ENCODE data around the gene CHEK1.

DNA sequence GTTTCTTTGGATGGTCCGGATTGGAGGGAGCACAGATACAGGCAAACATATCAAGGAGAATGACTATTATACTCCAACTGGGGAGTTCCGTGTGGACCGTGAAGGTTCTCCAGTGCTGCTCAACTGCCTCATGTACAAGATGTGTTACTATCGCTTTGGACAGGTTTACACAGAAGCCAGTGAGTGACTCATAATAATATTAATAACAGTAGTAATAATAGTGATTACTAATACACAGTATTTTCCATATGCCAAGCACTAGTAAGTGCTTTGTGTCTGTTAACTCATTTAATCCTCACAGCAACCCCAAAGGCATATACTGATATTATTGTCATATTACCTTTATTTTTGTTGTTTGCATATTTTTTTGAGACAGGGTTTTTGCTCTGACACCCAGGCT lies 6.6 kb upstream of the CHEK1 start:
- TF ChIP-seq, protein P1, sequence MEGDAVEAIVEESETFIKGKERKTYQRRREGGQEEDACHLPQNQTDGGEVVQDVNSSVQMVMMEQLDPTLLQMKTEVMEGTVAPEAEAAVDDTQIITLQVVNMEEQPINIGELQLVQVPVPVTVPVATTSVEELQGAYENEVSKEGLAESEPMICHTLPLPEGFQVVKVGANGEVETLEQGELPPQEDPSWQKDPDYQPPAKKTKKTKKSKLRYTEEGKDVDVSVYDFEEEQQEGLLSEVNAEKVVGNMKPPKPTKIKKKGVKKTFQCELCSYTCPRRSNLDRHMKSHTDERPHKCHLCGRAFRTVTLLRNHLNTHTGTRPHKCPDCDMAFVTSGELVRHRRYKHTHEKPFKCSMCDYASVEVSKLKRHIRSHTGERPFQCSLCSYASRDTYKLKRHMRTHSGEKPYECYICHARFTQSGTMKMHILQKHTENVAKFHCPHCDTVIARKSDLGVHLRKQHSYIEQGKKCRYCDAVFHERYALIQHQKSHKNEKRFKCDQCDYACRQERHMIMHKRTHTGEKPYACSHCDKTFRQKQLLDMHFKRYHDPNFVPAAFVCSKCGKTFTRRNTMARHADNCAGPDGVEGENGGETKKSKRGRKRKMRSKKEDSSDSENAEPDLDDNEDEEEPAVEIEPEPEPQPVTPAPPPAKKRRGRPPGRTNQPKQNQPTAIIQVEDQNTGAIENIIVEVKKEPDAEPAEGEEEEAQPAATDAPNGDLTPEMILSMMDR (conservative IDR thresholded peaks at IDR 0.05; ENCODE audit: low read depth, low read length): no peak
- TF ChIP-seq SMC3 (IDR thresholded peaks at IDR 0.05; ENCODE audit: low read depth, low read length): no peak
- TF ChIP-seq, protein P2, sequence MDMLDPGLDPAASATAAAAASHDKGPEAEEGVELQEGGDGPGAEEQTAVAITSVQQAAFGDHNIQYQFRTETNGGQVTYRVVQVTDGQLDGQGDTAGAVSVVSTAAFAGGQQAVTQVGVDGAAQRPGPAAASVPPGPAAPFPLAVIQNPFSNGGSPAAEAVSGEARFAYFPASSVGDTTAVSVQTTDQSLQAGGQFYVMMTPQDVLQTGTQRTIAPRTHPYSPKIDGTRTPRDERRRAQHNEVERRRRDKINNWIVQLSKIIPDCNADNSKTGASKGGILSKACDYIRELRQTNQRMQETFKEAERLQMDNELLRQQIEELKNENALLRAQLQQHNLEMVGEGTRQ (IDR thresholded peaks at IDR 0.05; ENCODE audit: low read depth, low read length): no peak
- TF ChIP-seq POLR2A (IDR thresholded peaks at IDR 0.05; ENCODE audit: low read depth, low read length): no peak
- no peak for TF ChIP-seq CEBPB (IDR thresholded peaks at IDR 0.05; ENCODE audit: low read depth, low read length)
- no peak for TF ChIP-seq RCOR1 (IDR thresholded peaks at IDR 0.05; ENCODE audit: insufficient replicate concordance, low read length)
- TF ChIP-seq FOS (IDR thresholded peaks at IDR 0.05; ENCODE audit: low read depth, low read length): no peak
- TF ChIP-seq RFX5 (IDR thresholded peaks at IDR 0.05; ENCODE audit: low read depth, low read length): no peak
- TF ChIP-seq MAFK (IDR thresholded peaks at IDR 0.05; ENCODE audit: low read depth, low read length): no peak
- TF ChIP-seq NFE2L2 (IDR thresholded peaks at IDR 0.05; ENCODE audit: low read depth, low read length): no peak
- TF ChIP-seq RAD21 (IDR thresholded peaks at IDR 0.05; ENCODE audit: low read length): no peak
- no peak for TF ChIP-seq MXI1 (IDR thresholded peaks at IDR 0.05; ENCODE audit: borderline replicate concordance, low read depth, low read length)
- TF ChIP-seq, protein P3, sequence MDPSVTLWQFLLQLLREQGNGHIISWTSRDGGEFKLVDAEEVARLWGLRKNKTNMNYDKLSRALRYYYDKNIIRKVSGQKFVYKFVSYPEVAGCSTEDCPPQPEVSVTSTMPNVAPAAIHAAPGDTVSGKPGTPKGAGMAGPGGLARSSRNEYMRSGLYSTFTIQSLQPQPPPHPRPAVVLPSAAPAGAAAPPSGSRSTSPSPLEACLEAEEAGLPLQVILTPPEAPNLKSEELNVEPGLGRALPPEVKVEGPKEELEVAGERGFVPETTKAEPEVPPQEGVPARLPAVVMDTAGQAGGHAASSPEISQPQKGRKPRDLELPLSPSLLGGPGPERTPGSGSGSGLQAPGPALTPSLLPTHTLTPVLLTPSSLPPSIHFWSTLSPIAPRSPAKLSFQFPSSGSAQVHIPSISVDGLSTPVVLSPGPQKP (IDR thresholded peaks at IDR 0.05; ENCODE audit: borderline replicate concordance, low read depth, low read length): no peak

Measured in IMR-90 (cell line).